Transverse colon (tissue), 4 donors: Measurements from ENCODE around the gene CCL13.

Source experiments
- CTCF ChIP-seq, 5 experiments: fragments of 200-600 bp in 3 of 5; fragments of 450-650 bp in 2 of 5; sonication (generic) in 3 of 5; IDR thresholded peaks; 1 replicate in 2 of 5; 2 replicates in 3 of 5; pipeline ENCODE4 v1.5.1; 2016 to 2017; ENCODE audit warnings: antibody characterized with exemption in 5 of 5, inconsistent platforms in 3 of 5, mild to moderate bottlenecking in 2 of 5, moderate library complexity in 1 of 5
- POLR2A ChIP-seq: fragments of 450-650 bp; IDR thresholded peaks from one replicate; pipeline ENCODE4 v1.6.1; 2016; ENCODE audit warnings: antibody characterized with exemption, mild to moderate bottlenecking, moderate library complexity
- POLR2AphosphoS5 ChIP-seq, 3 donors: sonication (generic); formaldehyde crosslinking; IDR thresholded peaks; one replicate each; pipeline ENCODE4 v1.6.1; 2016; ENCODE audit warnings: antibody characterized with exemption in 3 of 3

- TF ChIP-seq CTCF (IDR thresholded peaks at IDR 0.05) = no peak
- TF ChIP-seq POLR2A = no peak
- TF ChIP-seq POLR2AphosphoS5 (IDR thresholded peaks at IDR 0.05) = no peak
Measured at GRCh38 chr17:34311291-34311690, 45.0 kb upstream of the CCL13 start.
